BE2C (cell line): ENCODE measurements around the gene SLC12A6.

ENCODE experiments used
- DNase-seq: peaks from one replicate; pipeline ENCODE4 v3.0.0-alpha.2; 2020
- H3K27me3 ChIP-seq: fragments of 250-450 bp; sonication (Bioruptor Pico); 2 replicates; pipeline ENCODE4 v1.5.1; 2020; ENCODE audit warnings: mild to moderate bottlenecking
- H3K36me3 ChIP-seq: fragments of 250-450 bp; sonication (Bioruptor Pico); 2 replicates; pipeline ENCODE4 v1.5.1; 2020; ENCODE audit warnings: mild to moderate bottlenecking
- H3K4me1 ChIP-seq: fragments of 250-450 bp; sonication (Bioruptor Pico); 2 replicates; pipeline ENCODE4 v1.5.1; 2020
- H3K4me3 ChIP-seq: 2 replicates; pipeline ENCODE4 v1.5.1; 2011; ENCODE audit warnings: low read depth, low read length
- H3K9me3 ChIP-seq: fragments of 250-450 bp; sonication (Bioruptor Pico); 2 replicates; pipeline ENCODE4 v1.5.1; 2020
- TF ChIP-seq, protein P1 (sequence below): IDR thresholded peaks from 2 replicates; pipeline ENCODE4 v1.5.1; 2012; ENCODE audit warnings: mild to moderate bottlenecking, low read depth, low read length

SLC12A6 gene

DNA sequence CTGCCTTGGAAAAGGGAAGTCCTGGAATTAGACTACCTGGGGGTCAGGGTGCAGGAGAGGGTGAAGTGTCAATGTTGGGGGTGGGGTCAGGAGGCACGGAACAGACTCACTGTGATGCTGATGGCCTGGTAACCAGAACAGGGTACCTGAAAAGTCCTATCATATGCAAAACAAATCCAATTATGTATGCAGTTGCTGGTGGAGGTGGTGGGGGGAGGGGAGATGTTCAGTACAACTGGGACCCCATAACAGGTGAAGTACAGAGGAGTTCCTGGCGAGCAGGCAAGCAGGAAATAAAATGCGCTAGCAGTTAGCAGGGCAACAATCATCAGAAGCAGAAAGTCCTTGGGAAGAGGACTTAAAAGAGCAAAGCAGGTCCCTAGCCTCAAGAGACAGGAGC, 123.4 kb downstream of the SLC12A6 start:
- Histone ChIP-seq H3K9me3 (no peaks in the 10 kb centered on the region), H3K4me3 (no peak overlapping the region), H3K27me3 (no peaks in the 10 kb centered on the region), H3K36me3 (no peaks in the 10 kb centered on the region), H3K4me1 (no peaks in the 10 kb centered on the region)
- DNase-seq = no peak
- TF ChIP-seq, protein P1, sequence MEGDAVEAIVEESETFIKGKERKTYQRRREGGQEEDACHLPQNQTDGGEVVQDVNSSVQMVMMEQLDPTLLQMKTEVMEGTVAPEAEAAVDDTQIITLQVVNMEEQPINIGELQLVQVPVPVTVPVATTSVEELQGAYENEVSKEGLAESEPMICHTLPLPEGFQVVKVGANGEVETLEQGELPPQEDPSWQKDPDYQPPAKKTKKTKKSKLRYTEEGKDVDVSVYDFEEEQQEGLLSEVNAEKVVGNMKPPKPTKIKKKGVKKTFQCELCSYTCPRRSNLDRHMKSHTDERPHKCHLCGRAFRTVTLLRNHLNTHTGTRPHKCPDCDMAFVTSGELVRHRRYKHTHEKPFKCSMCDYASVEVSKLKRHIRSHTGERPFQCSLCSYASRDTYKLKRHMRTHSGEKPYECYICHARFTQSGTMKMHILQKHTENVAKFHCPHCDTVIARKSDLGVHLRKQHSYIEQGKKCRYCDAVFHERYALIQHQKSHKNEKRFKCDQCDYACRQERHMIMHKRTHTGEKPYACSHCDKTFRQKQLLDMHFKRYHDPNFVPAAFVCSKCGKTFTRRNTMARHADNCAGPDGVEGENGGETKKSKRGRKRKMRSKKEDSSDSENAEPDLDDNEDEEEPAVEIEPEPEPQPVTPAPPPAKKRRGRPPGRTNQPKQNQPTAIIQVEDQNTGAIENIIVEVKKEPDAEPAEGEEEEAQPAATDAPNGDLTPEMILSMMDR = no peak

DNA sequence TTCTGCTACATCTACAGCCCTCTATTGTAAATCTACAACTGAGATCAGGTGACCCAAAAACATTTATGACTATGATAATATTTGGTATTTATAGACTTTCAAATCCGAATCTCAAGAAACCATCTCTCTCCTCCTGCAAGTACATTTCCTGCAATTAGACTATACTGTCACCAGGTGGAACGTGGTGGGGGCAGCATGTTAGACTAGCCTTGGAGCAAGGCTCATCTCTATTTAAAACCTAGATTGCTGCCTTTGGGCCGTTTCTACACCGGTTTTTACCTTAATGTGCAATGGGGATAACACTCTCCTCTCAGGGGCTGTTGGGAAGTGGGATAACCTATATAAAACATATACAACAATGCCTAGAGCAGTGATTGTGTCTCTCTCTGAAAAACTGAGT, 123.9 kb downstream of the SLC12A6 start:
- TF ChIP-seq, protein P1 = 0 out of 2 replicates have a peak, but pooled peaks have one; percentile 7
- no peak overlapping the region for H3K4me3 ChIP-seq
- DNase-seq = no peak
- H3K4me1 ChIP-seq = no peaks in the 10 kb centered on the region
- no peaks in the 10 kb centered on the region for H3K9me3 ChIP-seq
- H3K36me3 ChIP-seq = no peaks in the 10 kb centered on the region
- no peaks in the 10 kb centered on the region for H3K27me3 ChIP-seq

DNA sequence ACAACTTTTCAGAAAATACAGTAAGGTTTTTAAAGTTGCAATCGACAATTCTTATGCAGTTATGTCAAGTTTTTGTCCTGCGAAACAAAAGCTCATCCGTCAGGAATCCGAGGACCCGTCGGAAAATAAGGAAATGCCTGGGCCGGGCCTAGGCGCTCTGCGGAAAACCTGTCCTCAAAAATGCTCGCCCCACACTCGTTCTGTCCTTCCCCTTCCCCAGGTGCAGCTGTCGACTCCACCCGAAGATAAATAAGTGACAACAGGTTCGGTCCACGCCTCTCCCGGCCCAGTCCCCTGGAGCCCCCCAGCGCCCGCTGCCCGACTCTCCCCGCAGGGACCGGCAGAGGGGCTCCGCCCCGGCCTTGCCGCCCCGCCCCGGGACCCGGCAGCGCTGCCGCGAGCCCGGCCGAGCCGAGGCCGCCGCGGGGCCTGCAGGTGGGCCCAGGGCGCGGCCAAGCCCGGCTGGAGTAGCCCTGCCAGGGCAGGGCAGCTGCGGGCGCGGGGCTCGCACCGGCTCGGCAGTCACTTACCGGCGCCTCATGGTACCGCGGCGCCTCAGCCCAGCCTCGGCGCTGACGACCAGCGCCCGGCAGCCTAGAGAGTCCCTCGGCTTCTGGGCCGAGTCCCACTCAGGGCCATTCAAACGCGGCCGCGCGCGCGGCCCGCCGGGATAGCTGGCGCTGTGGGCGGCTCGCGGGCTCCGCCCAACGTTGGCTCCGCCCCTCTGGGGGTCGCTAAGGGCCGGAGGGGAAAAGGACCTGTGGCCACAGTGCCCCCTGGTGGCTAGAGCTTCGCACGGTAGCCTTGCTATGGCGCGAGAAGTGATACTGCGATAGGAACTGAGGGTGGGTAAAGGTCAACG, 127.9 kb downstream of the SLC12A6 start, which contains the start of gene KATNBL1:
Gene KATNBL1 (minus strand): TSS at position 676 of the 862 bp plus-strand sequence. CDS start 46,420 bp downstream, outside the sequence.
- TF ChIP-seq, protein P1 = peak; percentile 94
- DNase-seq = peak; percentile 99
- Histone ChIP-seq H3K27me3 (no peaks in the 10 kb centered on the region), H3K9me3 (no peaks in the 10 kb centered on the region), H3K4me3 (peak within 1 kb of the TSS; percentile 62), H3K4me1 (no peaks in the 10 kb centered on the region), H3K36me3 (no peaks in the 10 kb centered on the region)

DNA sequence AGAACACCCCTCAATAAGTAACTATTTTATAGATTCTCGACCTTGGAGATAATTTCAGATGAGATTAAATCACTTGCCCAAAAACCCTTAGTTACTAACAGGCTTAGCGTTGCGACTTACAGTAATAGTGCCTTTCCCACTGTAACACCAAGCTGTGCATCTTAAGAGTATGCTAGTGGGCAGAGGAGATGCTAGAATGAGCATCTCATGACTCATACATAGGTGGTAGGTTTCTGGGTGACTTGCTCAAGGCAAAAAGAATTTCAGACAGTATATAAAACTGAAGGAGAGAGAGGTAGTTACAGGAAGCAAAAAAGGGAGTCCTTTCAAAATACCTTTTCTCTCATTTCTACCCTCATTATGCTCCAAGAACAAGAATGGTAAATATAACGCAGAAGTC, 131.6 kb downstream of the SLC12A6 start:
- Histone ChIP-seq H3K27me3 (no peaks in the 10 kb centered on the region), H3K4me1 (no peaks in the 10 kb centered on the region), H3K9me3 (no peaks in the 10 kb centered on the region), H3K36me3 (no peaks in the 10 kb centered on the region), H3K4me3 (no peak overlapping the region)
- DNase-seq = no peak
- TF ChIP-seq, protein P1 = no peak

DNA sequence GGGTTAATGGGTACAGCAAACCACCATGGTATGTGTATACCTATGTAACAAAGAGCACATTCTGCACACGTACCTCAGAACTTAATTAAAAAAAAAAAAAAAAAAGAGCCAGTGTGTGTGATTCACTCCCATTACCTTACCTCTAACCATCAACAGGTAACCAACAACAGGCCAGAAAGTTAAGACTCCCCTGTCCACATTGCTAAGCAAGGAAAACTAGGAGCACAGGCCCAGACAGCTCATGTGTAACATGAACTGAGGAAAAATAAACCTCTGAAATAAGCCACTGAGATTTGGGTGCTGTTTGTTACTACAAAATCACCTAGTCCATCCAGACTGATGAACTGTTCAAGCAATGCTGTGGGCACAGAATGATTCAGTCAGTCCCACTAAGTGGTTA, 133.6 kb downstream of the SLC12A6 start:
- Histone ChIP-seq H3K9me3 (no peaks in the 10 kb centered on the region), H3K27me3 (no peaks in the 10 kb centered on the region), H3K36me3 (no peaks in the 10 kb centered on the region; the same call in 1 of the 2 replicates), H3K4me3 (no peak overlapping the region), H3K4me1 (no peaks in the 10 kb centered on the region)
- DNase-seq = no peak
- TF ChIP-seq, protein P1 = no peak

DNA sequence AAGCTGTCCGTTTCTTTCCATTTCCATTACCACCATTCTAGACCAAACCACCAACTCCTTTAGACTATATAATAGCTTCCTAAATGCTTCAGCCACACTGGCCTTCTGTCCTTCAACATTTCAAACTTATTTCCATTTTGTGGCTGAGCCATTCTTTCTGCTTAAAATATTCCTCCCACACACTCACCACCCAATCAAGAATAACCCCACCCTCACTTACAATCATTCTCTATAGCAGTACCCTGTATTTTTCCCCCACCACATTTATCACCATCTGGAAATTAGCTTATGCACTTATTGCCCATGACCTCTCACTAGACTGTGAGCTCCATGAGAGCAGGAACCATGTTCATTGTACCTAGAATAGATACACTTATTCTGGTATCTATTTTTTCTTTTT, 134.3 kb downstream of the SLC12A6 start:
- Histone ChIP-seq H3K4me3 (no peak overlapping the region), H3K27me3 (no peaks in the 10 kb centered on the region), H3K36me3 (no peaks in the 10 kb centered on the region; the same call in 1 of the 2 replicates), H3K9me3 (no peaks in the 10 kb centered on the region), H3K4me1 (no peaks in the 10 kb centered on the region)
- TF ChIP-seq, protein P1 = no peak
- DNase-seq = no peak
